GM18505 (cell line): ENCODE data around the gene MCM3AP.
"Not testable (repeated sequence)": the region's sequence is repeated elsewhere in the genome, so short reads cannot be mapped to it uniquely, and the experiment has no call there.

Experiments used
- ATAC-seq: cut with Tn5 transposase; IDR thresholded peaks from one replicate; pipeline ENCODE4 v1.9.1; 2021; ENCODE audit not compliant: unreplicated experiment
- POLR2A ChIP-seq: IDR thresholded peaks from 4 replicates; pipeline ENCODE4 v1.6.1; 2011; ENCODE audit warnings: borderline replicate concordance; ENCODE audit not compliant: insufficient read depth, insufficient read length; ENCODE audit errors: extremely low read depth

MCM3AP gene

DNA sequence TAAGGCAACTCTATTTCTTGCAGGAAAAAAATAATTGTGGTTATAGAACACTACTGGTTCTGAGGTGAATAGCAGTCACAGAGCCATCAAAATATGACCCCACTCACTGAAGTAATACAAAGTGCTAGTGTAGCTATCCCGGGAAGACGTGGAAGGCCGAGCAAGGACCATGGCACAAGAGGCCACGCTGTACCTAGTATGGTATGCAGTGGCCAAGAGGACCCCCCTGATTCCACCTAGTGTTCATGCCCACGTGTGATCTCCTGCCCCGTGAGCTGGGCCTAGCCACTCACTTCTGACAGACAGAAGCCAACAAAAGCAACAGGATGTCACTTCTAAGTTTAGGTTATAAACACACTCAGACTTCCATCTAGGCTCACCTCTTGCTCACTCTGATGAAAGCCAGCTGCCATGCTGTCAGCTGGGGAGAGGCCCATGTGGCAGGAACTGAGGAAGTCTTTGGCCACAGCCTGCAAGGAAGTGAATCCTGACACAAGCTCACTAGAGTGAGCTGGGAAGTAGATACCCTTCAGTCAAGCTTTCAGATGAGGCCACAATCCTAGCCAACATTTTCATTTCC lies 35.2 kb downstream of the MCM3AP start:
- TF ChIP-seq POLR2A, result no peak
- no peak for ATAC-seq

DNA sequence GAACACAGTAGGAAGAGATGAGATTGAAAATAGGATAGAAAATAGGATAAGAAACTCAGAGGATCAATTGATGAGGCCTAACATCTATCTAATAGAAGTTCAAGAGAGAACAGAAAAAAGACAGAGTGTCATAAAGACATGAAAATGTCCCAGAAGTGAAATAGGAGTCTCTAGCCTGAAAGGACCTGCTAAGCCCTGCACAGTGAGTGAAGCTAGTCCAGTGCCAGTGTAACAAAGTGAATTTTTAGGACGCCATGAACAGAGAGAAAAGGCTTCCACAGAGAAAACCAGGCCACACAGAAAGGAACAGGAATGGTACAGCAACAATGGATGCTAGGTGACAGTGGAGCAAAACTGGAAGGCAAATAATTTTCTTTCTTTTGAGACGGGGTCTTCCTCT lies 36.6 kb downstream of the MCM3AP start:
- TF ChIP-seq POLR2A, result no peak
- no peak for ATAC-seq

DNA sequence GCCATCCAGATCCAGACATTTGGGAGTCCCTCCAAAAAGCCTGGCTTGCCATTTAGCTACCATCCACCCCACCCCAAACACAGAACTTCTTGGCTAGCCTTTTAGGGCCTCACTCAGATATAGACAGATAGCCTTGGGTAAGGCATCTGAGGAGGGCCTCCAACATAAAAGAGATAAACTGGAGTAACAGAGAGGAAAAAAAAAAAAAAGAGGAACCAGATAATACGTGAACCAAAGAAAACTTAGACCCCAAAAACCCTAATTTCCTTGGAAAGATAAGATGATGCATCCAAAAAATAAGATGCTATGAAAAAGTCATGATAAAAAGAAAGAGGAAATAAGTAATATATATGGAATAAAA lies 37.0 kb downstream of the MCM3AP start:
- no peak for ATAC-seq
- TF ChIP-seq POLR2A, result no peak

DNA sequence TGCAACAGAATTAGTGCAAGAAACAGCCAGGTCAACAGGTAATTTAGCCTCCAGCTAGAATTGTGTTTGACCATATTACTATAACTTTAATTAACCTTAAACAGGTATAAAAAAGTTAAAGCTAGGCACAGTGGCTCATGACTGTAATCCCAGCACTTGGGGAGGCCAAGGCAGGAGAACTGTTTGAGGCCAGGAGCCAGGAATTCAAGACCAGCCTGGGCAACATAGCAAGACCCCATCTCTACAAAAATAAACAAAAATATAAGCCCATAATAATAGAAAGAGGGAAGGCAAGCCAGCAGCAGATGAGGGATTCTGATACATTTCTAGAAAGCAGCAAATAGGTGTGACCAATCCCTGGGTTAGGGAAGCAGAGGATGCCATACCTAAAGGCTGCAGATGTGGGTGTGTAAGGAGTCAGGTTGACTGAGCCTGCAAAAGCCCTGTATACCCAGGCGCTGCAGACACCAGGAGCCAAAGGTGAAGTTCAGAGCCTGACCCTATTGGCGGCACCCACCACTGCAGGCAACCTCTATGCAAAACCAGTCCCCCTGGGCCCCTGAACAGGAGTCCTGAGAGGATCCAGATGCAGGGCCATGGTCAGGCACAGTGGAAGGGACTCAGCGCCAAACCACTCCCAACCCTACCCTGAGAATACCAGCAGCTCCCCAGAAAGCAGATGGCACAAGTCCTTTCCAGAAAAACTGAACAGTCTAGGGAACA lies 37.6 kb downstream of the MCM3AP start:
- ATAC-seq, result no peak
- no peak for TF ChIP-seq POLR2A

DNA sequence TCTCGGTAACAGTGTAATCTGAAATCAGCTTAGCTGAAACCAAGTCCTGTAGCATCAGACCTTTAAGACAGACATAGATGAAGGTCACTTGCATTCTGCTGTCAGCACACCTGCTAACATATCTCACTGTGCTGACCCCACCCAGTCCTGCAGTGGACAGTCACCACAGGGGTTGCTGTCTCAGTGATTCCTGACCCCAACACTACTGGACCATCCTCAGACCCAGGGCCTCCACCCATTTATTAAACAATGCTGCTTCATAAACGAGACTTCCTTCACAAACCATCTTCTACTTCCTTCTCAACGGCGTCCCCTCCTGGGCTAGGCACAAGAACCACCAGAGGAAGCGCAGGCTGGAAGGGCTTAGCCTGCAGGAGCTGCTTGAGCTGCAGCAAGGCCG lies 39.1 kb downstream of the MCM3AP start:
- TF ChIP-seq POLR2A, result no peak
- ATAC-seq, result no peak

DNA sequence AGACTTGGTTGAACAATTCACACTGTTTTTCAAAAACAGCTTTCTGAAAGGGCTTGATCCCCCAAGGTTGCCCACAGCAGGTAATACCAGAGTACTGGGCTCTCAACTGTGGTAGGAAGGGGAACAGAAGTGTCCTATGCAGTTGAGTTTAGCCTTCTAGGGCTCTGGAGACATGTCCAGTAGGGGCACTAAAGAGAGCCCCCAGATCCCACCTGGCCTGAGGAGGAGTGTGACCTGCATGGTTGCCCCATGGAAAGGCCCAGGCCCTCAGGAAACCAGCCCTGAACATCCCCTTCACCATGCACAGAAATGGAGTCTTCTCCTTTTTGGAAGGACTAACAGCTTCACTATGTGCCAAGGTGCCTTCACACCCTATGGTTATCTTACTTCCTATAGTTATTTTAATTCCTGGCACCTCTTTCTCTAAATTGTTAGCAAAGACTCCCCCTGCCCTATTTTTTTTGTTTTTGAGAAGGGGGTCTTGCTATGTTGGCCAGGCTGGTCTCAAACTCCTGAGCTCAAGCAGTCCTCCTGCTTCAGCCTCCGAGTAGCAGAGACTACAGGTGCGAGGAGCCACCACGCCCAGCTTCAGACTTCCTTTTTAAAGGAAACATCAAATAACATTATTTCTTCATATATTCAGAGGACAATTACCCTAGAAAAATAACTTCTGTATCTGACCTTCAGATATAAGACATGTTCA lies 40.0 kb downstream of the MCM3AP start:
- TF ChIP-seq POLR2A, result no peak
- no peak for ATAC-seq

DNA sequence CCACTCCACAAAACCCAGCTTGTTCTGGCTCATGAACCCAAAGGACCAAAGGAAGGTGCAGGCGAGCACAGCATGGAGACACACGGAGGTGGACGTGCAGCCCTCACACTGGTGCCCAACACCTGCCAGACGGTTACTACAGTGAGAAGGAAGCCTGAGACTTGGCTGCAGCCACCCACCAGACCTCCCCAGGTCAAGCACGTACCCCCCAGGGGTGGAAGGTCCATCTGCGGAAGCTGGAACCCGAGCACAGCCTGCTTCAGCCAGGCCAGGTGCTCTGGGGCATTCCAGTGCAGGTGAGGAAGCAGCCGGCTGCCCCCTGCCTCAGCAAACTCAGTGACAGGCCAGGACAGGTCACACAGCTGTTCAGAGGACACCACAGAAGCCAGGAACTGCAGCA lies 40.8 kb downstream of the MCM3AP start:
- no peak for TF ChIP-seq POLR2A
- no peak for ATAC-seq

DNA sequence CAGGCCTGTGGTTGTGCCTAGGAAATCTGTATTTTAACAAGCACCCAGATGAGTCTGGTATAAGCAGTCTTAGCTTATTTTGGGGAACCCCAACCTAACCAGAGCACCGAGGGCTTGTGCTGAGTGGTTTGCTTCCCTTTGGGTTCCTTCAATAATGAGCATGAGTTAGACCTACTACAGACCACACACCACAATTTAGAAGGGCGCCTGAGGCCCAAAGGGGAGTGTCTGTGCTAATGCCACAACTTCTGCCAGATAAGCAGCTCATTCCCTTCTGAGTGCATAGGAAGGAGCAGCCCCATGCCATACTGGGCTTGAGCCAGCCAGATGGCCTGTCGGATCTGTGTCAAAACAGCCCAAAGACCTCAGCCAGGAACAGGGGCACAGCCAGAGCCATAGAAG lies 41.5 kb downstream of the MCM3AP start:
- TF ChIP-seq POLR2A, result no peak
- no peak for ATAC-seq

DNA sequence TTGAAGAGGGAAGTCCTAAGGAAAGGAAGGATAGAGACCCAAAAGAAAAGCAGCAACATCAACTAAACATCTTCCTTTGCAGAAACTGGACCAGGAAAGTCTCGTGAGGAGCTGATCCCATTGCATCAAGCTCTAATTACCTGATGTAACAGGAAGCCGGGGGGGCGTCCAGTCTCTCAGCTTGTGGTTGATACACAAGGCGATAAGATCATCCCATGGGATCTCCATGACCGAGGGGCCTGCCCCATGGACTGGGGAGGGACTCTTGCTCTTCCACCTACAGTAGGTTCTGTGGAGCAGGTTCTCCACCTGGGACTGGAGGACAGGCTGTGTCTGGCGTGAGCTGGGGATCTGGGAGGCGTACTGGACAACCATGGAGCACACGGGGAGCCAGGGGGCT lies 42.1 kb downstream of the MCM3AP start:
- no peak for TF ChIP-seq POLR2A
- no peak for ATAC-seq

DNA sequence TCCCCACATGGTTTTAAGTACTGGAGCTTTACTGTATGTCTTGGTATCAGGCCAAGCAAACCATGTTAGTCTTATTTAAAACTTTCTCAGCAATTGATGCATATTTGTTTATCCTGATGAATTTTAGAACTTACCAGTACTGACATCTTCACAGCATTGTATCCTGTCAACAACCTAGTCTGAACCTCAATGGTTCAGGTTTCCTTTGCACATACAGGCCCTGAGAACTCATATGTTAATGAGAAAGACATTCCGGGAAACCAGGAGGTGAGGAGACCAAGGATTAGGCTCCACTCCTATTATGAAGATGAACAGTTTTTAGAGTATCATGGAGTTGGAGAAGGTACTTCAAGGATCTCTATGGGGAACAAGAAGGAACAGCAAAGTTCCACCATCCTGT lies 43.8 kb downstream of the MCM3AP start:
- not testable (repeated sequence) for ATAC-seq

DNA sequence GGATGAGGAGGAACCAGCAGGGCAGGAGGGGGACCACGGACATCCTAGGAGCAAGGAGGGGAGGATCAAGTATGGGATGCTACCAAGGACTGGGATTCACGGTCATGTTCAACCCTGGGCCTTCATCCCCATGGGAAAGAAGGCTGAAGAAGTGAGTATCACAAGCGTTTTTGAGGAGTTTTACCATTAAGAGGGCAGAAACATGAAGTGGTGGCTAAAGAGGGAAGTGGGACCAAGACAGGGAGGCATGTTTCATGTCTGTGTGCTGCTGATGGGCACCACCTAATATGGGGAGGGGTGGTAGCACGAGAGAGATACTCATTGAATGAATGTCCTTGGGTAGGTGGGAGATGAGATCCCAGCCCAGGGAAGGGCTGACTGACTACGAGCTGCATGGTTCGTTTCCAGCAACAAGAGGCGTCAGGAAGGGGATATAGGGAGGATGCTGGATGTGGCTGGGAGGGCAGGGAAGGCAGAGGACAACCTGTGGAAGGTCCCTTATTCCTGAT lies 45.5 kb downstream of the MCM3AP start:
- ATAC-seq, result no peak
- TF ChIP-seq POLR2A, result no peak

DNA sequence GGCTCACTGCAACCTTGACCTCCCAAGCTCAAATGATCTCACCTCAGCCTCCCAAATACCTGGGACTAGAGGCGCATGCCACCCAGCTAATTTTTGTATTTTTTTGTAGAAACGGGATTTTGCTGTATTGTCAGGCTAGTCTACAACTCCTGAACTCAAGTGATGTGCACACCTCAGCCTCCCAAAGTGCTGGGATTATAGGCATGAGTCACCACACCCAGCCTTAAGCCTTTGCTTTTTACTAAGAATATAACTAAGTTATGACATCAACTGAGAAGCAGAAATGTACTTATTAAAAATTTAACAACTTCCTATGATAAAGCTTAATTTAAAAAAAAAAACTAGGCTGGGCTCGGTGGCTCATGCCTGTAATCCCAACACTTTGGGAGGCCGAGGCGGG lies 47.9 kb downstream of the MCM3AP start:
- no peak for TF ChIP-seq POLR2A
- ATAC-seq, result no peak

DNA sequence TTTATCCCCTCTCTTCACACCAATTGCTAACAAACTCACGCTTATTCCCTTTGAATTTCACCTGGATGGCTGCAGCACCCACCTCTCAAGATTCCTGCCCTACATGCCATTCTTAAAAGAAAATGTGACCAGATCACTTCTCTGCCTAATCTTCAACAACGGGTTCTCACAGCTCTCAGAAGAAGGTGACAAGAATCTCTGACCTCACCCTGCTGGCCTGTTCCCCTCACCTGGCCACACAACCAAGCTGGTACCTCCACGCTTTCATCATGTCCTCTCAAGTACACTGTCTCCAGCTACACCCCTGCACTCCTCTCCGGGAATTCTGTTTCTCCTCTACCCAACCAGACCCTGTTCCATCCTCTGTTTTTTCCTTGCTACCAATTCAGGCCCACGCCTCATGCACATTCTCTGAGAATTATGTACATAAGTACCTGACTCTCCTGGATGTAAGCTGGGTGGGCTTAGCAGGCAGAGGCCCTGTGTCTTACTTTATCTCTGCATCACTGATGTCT lies 50.9 kb downstream of the MCM3AP start:
- ATAC-seq, result no peak
- no peak for TF ChIP-seq POLR2A

DNA sequence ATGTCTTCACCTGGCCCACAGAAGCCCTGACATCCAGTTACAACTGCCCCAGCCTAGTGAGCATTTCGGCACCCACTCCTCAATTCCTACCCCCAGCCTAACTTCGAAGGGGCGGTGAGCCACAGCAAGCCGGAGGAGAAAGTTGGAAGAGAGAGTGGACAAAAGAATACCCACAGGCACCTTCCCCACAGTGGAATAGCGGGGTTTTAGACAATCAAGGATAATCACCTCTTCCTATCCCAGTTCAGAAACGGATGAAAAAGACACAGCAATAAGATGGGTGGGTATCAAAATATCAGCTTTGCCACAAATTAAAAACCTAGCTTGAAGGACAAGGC lies 55.5 kb downstream of the MCM3AP start:
- ATAC-seq, result no peak

DNA sequence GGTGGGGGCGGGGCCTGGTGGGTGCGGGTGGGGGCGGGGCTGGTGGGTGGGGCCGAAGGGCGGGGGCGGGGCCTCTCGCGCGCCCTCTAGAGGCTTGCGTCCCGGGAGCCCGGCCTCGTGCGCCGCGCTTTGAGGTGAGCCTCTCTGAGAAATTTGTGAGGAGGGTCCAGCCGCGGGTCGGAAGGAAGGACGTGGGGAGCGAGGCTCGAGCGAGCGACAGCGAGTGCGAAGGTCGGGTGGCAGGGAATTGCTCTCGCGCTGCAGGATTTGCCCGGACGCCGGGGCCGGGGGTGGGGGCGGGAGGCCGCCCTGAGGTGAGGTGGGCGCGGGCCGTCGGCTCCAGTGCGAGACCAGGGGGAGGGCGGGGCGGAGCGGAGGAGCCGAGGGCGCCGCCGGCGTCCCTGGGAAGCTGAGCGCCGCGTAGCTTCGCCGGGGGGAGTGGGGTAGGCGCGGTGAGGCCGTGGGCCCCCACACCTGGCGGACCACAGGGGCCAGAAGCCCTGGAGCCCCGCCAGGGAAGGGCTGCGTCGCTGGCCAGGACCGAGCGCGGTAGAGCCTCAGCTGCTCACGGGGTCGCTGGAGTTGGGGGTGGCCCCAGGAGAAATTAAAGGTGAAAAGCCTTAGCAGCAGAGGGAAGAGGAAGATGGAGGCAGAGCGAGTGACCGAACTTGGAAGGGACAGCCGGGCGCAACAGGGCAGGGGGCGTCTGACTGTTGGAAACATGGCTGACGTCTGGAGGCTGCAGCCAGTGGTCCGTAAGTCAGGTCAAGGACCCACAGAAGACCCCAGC lies 56.1 kb downstream of the MCM3AP start:
- TF ChIP-seq POLR2A, result peak; percentile 15
- ATAC-seq, result peak; percentile 33

More for the DNA sequence above, 55.5 kb downstream of the MCM3AP start:
- no peak for TF ChIP-seq POLR2A
